HAP-1 (cell line): Measurements from ENCODE around the gene REEP1.
A peak's percentile ranks its signal among the peaks of the same experiment; 100 is the strongest.

ENCODE experiments used
- DNase-seq, 2 experiments: peaks; one replicate each; pipeline ENCODE4 v3.0.0-alpha.2; 2016 to 2020; ENCODE audit warnings: low spot score in 2 of 2
- H3K27me3 ChIP-seq: fragments of 250-450 bp; sonication (Bioruptor Pico); 2 replicates; pipeline ENCODE4 v1.5.1; 2020; ENCODE audit warnings: low read depth, mild to moderate bottlenecking, moderate library complexity
- H3K36me3 ChIP-seq: fragments of 250-450 bp; sonication (Bioruptor Pico); replicated peaks from 2 replicates; pipeline ENCODE4 v1.5.1; 2020; ENCODE audit warnings: mild to moderate bottlenecking
- H3K4me1 ChIP-seq: fragments of 250-450 bp; sonication (Bioruptor Pico); 2 replicates; pipeline ENCODE4 v1.5.1; 2020; ENCODE audit warnings: mild to moderate bottlenecking
- H3K4me3 ChIP-seq: fragments of 250-450 bp; sonication (Bioruptor Pico); 2 replicates; pipeline ENCODE4 v1.5.1; 2020; ENCODE audit warnings: mild to moderate bottlenecking, moderate library complexity
- H3K9me3 ChIP-seq: fragments of 250-450 bp; sonication (Bioruptor Pico); 2 replicates; pipeline ENCODE4 v1.5.1; 2020; ENCODE audit warnings: mild to moderate bottlenecking, moderate library complexity
- in situ Hi-C: fragments of 300-500 bp; cut with MboI; formaldehyde crosslinking; loops from 3 replicates; pipeline ENCODE4 v1.14.3; 2020; ENCODE audit warnings: low sequenced_read_pairs, inconsistent platforms, mixed read lengths

REEP1 gene

GRCh38 chr2:86275962-86276361 is 61.5 kb downstream of the REEP1 start:
- Histone ChIP-seq H3K36me3 (no peaks in the 10 kb centered on the region), H3K4me3 (no peak overlapping the region), H3K4me1 (0 out of 2 replicates have a peak, but pooled peaks cover 4% of the 10 kb centered on the region), H3K9me3 (no peaks in the 10 kb centered on the region), H3K27me3 (no peaks in the 10 kb centered on the region)
- no peak for DNase-seq
- in situ Hi-C loops = no loop called here

DNA sequence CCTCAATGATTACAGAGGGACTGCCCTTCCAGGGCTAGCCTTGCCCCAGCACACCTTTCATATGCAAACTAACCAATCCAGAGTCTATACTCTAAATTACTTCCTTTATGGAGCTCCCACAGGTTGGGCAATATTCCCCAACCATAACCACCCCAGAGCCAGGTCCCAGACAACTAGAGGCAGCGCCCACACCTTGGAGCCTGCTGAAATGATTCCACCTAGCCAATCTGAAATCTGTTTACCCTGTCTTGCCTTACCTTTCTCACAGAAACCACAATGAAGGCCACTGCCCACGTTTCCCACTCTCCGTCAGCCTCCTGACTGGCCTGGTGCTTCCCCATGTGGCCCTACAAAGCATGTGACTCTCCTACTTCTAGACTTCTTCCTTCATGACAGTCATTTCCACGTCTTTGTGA is 62.0 kb downstream of the REEP1 start:
- no peaks in the 10 kb centered on the region for H3K27me3 ChIP-seq
- no peak overlapping the region for H3K4me3 ChIP-seq
- no peaks in the 10 kb centered on the region for H3K36me3 ChIP-seq
- H3K9me3 ChIP-seq = no peaks in the 10 kb centered on the region
- in situ Hi-C loops = no loop called here
- H3K4me1 ChIP-seq = 0 out of 2 replicates have a peak, but pooled peaks cover 4% of the 10 kb centered on the region
- no peak for DNase-seq

- DNase-seq = peak in 1 of 2 experiments; percentile 39
- Histone ChIP-seq H3K4me1 (0 out of 2 replicates have a peak, but pooled peaks cover 4% of the 10 kb centered on the region), H3K27me3 (no peaks in the 10 kb centered on the region), H3K4me3 (no peak overlapping the region), H3K36me3 (no peaks in the 10 kb centered on the region), H3K9me3 (no peaks in the 10 kb centered on the region)
- in situ Hi-C loops = no loop called here
These were observed 62.5 kb downstream of the REEP1 start for GRCh38 chr2:86274918-86275275.

DNA sequence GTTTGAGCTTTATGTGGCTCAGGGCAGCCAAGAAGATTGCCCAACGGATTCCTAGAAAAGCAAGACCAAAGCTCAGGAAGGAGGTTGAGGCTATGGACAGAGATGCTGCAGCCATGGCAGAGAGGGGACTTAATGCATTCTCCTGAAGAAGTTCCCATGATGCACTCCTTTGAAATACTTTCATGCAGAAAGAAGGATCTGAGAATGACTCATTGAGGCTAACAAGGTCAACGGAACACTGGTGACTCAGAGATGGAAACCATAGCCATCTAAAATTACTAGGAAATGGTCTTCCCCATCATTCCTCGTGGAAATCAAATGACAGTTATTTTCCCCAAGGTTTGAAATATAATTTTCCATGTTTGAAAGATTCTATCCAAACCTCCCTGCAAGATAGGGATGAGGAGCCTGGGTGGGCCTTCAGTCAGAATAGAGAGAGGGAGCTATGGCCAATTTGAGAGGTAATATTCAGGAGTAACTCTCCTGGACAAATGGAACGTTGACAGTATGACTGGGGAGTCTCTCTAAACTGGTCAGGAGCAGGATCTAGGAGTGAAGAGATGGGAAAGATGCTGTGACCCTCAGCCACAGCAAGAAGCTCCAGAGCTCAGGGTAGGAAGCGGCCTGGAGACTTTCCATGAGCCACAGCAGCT is 63.0 kb downstream of the REEP1 start:
- Histone ChIP-seq H3K9me3 (no peaks in the 10 kb centered on the region), H3K4me1 (0 out of 2 replicates have a peak, but pooled peaks cover 4% of the 10 kb centered on the region), H3K27me3 (no peaks in the 10 kb centered on the region), H3K4me3 (no peak overlapping the region), H3K36me3 (no peaks in the 10 kb centered on the region)
- in situ Hi-C loops = no loop called here
- no peak for DNase-seq

DNA sequence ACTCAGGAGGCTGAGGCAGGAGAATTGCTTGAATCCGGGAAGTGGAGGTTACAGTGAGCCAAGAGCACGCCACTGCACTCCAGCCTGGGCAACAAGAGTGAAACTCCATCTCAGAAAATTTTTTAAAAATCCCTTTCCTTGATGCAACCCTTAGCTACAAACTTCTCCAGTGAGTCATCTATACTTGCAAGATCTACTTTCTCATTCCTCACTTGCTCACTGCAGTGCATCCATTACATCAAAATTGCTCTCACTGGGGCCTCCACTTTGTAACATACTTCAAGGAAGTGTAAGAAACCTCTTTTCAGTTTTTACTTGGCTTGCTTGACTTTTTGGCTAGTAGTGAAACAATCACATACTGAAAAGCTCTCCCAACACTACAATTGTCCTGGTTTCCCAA is 65.3 kb downstream of the REEP1 start:
- no peak for DNase-seq
- H3K36me3 ChIP-seq = no peaks in the 10 kb centered on the region
- 0 out of 2 replicates have a peak, but pooled peaks cover 4% of the 10 kb centered on the region for H3K4me1 ChIP-seq
- H3K4me3 ChIP-seq = no peak overlapping the region
- H3K9me3 ChIP-seq = no peaks in the 10 kb centered on the region
- in situ Hi-C loops = no loop called here
- no peaks in the 10 kb centered on the region for H3K27me3 ChIP-seq

- H3K4me1 ChIP-seq = 0 out of 2 replicates have a peak, but pooled peaks cover 4% of the 10 kb centered on the region
- in situ Hi-C loops = no loop called here
These were observed 66.2 kb downstream of the REEP1 start for GRCh38 chr2:86271248-86271647.

GRCh38 chr2:86263956-86264355 is 73.5 kb downstream of the REEP1 start:
- DNase-seq = peak in 1 of 2 experiments; percentile 0
- Histone ChIP-seq H3K4me3 (no peak overlapping the region), H3K27me3 (no peaks in the 10 kb centered on the region), H3K9me3 (no peaks in the 10 kb centered on the region), H3K36me3 (no peaks in the 10 kb centered on the region), H3K4me1 (peaks cover 14% of the 10 kb centered on the region)
- in situ Hi-C loops = no loop called here

More at GRCh38 chr2:86271248-86271647, 66.2 kb downstream of the REEP1 start:
- no peak for DNase-seq
- no peaks in the 10 kb centered on the region for H3K27me3 ChIP-seq
- H3K9me3 ChIP-seq = no peaks in the 10 kb centered on the region
- no peaks in the 10 kb centered on the region for H3K36me3 ChIP-seq
- no peak overlapping the region for H3K4me3 ChIP-seq

- in situ Hi-C loops = no loop called here
- Histone ChIP-seq H3K27me3 (no peaks in the 10 kb centered on the region), H3K4me1 (peaks cover 14% of the 10 kb centered on the region), H3K36me3 (no peaks in the 10 kb centered on the region), H3K9me3 (no peaks in the 10 kb centered on the region), H3K4me3 (no peak overlapping the region)
- DNase-seq = no peak
These were observed 76.4 kb downstream of the REEP1 start for GRCh38 chr2:86260978-86261377.

- Histone ChIP-seq H3K4me3 (no peak overlapping the region), H3K9me3 (no peaks in the 10 kb centered on the region), H3K4me1 (peaks cover 14% of the 10 kb centered on the region), H3K36me3 (no peaks in the 10 kb centered on the region), H3K27me3 (no peaks in the 10 kb centered on the region)
- in situ Hi-C loops = no loop called here
- no peak for DNase-seq
These were observed 79.3 kb downstream of the REEP1 start for GRCh38 chr2:86258106-86258505.

- Histone ChIP-seq H3K4me3 (no peak overlapping the region), H3K27me3 (no peaks in the 10 kb centered on the region), H3K9me3 (no peaks in the 10 kb centered on the region), H3K36me3 (no peaks in the 10 kb centered on the region), H3K4me1 (peaks cover 8% of the 10 kb centered on the region)
- in situ Hi-C loops = no loop called here
- DNase-seq = no peak
These were observed 80.4 kb downstream of the REEP1 start for GRCh38 chr2:86256982-86257381.

- DNase-seq = no peak
- Histone ChIP-seq H3K4me3 (no peak overlapping the region), H3K4me1 (peaks cover 5% of the 10 kb centered on the region), H3K9me3 (no peaks in the 10 kb centered on the region), H3K27me3 (no peaks in the 10 kb centered on the region), H3K36me3 (no peaks in the 10 kb centered on the region)
- in situ Hi-C loops = no loop called here
These were observed 81.1 kb downstream of the REEP1 start for GRCh38 chr2:86256300-86256699.

DNA sequence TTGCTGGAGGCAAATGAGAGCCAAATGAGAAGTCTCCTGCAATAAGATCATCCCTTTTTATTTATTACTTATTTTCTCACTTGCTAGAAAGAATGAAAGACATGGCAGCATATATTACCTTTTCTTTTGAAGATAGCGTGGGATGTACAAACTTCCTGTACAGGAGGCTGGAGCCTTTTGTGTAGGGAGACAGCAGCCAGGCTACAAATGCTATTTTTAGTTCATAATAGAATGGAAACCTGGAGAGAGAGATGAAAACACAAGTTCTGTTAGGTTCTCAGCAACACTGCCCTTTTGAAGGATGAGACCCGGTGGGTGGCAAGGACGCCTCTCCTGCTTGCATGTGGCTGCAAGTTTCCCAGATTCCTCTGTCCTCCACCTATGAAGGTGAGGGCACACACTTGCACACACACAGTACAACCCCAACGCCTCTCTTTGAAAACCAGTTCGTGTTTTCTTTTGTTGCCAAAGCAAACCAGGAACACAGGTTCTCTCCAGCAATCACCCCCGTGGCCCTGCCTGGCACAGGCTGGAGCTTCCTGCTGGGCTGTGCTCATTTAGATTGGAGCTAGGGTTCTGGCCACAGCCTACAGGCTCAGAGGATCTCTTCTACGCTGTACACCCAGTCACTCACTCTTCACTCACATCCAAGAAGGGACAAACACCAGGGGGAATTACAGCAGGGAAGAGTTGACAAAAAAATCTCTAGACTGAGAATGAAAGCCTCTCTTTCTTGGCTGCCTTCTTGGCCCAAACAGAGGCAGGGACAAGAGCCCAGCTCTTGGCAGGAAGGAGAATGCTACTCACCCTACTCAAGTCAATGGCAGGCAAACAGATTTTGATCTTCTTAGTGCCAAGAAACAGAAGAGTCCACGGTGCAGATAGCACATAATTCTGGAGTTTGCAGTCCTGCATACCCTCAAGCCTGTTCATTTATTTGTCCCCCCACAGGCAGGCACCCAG is 82.6 kb downstream of the REEP1 start:
- no peaks in the 10 kb centered on the region for H3K4me1 ChIP-seq
- H3K9me3 ChIP-seq = no peaks in the 10 kb centered on the region
- H3K4me3 ChIP-seq = no peak overlapping the region
- H3K27me3 ChIP-seq = no peaks in the 10 kb centered on the region
- in situ Hi-C loops = no loop called here
- H3K36me3 ChIP-seq = no peaks in the 10 kb centered on the region
- no peak for DNase-seq

DNA sequence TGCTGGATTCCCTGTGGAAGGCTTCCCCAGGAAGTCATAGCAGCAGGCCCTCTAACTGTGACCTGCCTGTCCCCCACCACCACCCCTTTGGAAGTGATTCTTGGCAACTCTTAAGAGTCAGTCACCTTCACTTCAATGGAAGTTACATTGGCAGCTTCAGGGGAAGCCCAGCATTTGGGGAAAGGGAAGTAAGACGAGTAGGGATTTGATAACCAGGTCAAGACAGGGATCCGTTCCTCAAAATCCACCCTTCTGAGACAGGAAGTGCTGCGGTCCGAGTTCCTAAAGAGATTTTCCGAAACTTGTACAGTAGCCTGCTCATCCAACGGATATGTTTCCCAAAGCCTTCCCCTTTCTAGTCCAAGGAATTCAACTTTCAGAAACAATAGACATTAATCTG is 84.0 kb downstream of the REEP1 start:
- DNase-seq = no peak
- no peaks in the 10 kb centered on the region for H3K27me3 ChIP-seq
- in situ Hi-C loops = no loop called here
- no peaks in the 10 kb centered on the region for H3K36me3 ChIP-seq
- no peak overlapping the region for H3K4me3 ChIP-seq
- H3K9me3 ChIP-seq = no peaks in the 10 kb centered on the region
- no peaks in the 10 kb centered on the region for H3K4me1 ChIP-seq

DNA sequence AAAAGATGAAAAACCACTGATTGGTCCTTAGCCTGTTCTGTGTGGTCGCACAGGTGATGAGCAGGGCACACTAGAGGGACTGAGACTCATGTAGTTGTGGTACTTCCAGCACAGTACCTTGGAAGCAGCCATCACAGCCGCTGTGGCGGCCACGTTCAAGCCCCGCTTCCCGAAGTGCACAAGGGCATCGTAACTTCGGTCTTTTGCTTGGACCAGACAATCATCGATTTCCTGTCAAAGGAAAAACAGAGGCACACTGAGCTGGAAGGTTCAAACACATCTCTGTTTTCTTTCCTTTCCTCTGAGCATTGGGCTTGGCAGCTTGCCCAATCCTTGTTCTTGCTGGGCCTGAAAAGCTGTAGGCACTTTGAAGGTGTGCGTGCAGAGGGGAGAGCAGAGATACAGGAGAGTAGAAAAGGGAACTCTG is 85.6 kb downstream of the REEP1 start:
- Histone ChIP-seq H3K9me3 (no peaks in the 10 kb centered on the region), H3K4me3 (no peak overlapping the region), H3K36me3 (no peaks in the 10 kb centered on the region), H3K27me3 (no peaks in the 10 kb centered on the region), H3K4me1 (no peaks in the 10 kb centered on the region)
- DNase-seq = no peak
- in situ Hi-C loops = no loop called here
